H9 (cell line): ENCODE measurements around the gene SLC7A9. TPM values are rescaled to one million over a fixed set of nuclear protein-coding genes. Genes with fewer than 3 reads are reported as not detected.

Experiments used
- DNase-seq: peaks from one replicate; pipeline ENCODE4 v3.0.0-alpha.2; 2017
- H2AFZ ChIP-seq: one replicate; pipeline ENCODE4 v1.6.1; 2013; ENCODE audit warnings: mild to moderate bottlenecking, low read length, control low read depth, moderate library complexity
- H2AK5ac ChIP-seq: 2 replicates; pipeline ENCODE4 v1.6.1; 2013; ENCODE audit warnings: low read length, control low read depth, mixed read lengths; ENCODE audit not compliant: insufficient read length
- H2BK120ac ChIP-seq: one replicate; pipeline ENCODE4 v1.6.1; 2013; ENCODE audit warnings: low read depth, mild to moderate bottlenecking, low read length, control low read depth, inconsistent platforms; ENCODE audit not compliant: poor library complexity, severe bottlenecking
- H2BK12ac ChIP-seq: 2 replicates; pipeline ENCODE4 v1.6.1; 2013; ENCODE audit warnings: low read length, control low read depth, mixed read lengths, low read depth; ENCODE audit not compliant: insufficient read length
- H2BK15ac ChIP-seq: 2 replicates; pipeline ENCODE4 v1.6.1; 2013; ENCODE audit warnings: low read depth, low read length, control low read depth
- H2BK20ac ChIP-seq: one replicate; pipeline ENCODE4 v1.6.1; 2013; ENCODE audit warnings: low read depth, mild to moderate bottlenecking, low read length, control low read depth, inconsistent platforms; ENCODE audit not compliant: poor library complexity, severe bottlenecking
- H2BK5ac ChIP-seq: 2 replicates; pipeline ENCODE4 v1.6.1; 2013; ENCODE audit warnings: low read length, control low read depth, mixed read lengths; ENCODE audit not compliant: insufficient read length
- H3K14ac ChIP-seq: 2 replicates; pipeline ENCODE4 v1.6.1; 2013; ENCODE audit warnings: low read length, control low read depth; ENCODE audit not compliant: insufficient read depth
- H3K18ac ChIP-seq: 2 replicates; pipeline ENCODE4 v1.6.1; 2013; ENCODE audit warnings: low read depth, mild to moderate bottlenecking, mixed read lengths, low read length, control low read depth; ENCODE audit not compliant: insufficient read length
- H3K23ac ChIP-seq: 2 replicates; pipeline ENCODE4 v1.6.1; 2013; ENCODE audit warnings: low read length, control low read depth, mixed read lengths, low read depth; ENCODE audit not compliant: insufficient read length
- H3K23me2 ChIP-seq: 2 replicates; pipeline ENCODE4 v1.6.1; 2013; ENCODE audit warnings: low read depth, mild to moderate bottlenecking, mixed read lengths, low read length, control low read depth; ENCODE audit not compliant: insufficient read length, poor library complexity, severe bottlenecking
- H3K27ac ChIP-seq: 2 replicates; pipeline ENCODE4 v1.5.1; 2013; ENCODE audit warnings: low read length, control low read depth, mixed read lengths, low read depth; ENCODE audit not compliant: insufficient read length
- H3K27me3 ChIP-seq: 2 replicates; pipeline ENCODE4 v1.6.1; 2013; ENCODE audit warnings: low read length, control low read depth, inconsistent platforms; ENCODE audit not compliant: insufficient read depth
- H3K4ac ChIP-seq: 2 replicates; pipeline ENCODE4 v1.6.1; 2013; ENCODE audit warnings: low read depth, mild to moderate bottlenecking, control low read depth, inconsistent platforms, low read length, moderate library complexity
- H3K4me1 ChIP-seq: 2 replicates; pipeline ENCODE4 v1.6.1; 2013; ENCODE audit warnings: low read length, control low read depth, inconsistent platforms; ENCODE audit not compliant: insufficient read depth
- H3K4me2 ChIP-seq: 2 replicates; pipeline ENCODE4 v1.6.1; 2013; ENCODE audit warnings: low read length, control low read depth, mixed read lengths; ENCODE audit not compliant: insufficient read length, insufficient read depth
- H3K56ac ChIP-seq: 2 replicates; pipeline ENCODE4 v1.6.1; 2013; ENCODE audit warnings: low read depth, mild to moderate bottlenecking, mixed read lengths, low read length, control low read depth; ENCODE audit not compliant: insufficient read length
- H3K79me1 ChIP-seq: 2 replicates; pipeline ENCODE4 v1.6.1; 2013; ENCODE audit warnings: low read depth, mild to moderate bottlenecking, moderate library complexity, low read length, control low read depth, inconsistent platforms; ENCODE audit not compliant: insufficient read depth, poor library complexity, severe bottlenecking
- H3K79me2 ChIP-seq: 2 replicates; pipeline ENCODE4 v1.6.1; 2013; ENCODE audit warnings: low read length, control low read depth, inconsistent platforms; ENCODE audit not compliant: insufficient read depth
- H3K9ac ChIP-seq: 2 replicates; pipeline ENCODE4 v1.6.1; 2013; ENCODE audit warnings: low read length, control low read depth, mixed read lengths; ENCODE audit not compliant: insufficient read length; ENCODE audit errors: extremely low read depth
- H3K9me3 ChIP-seq: one replicate; pipeline ENCODE4 v1.6.1; 2013; ENCODE audit warnings: low read depth, low read length, inconsistent platforms; ENCODE audit not compliant: control insufficient read depth
- H3T11ph ChIP-seq: one replicate; pipeline ENCODE4 v1.6.1; 2013; ENCODE audit warnings: mild to moderate bottlenecking, low read length, control low read depth, inconsistent platforms
- H4K20me1 ChIP-seq: one replicate; pipeline ENCODE4 v1.6.1; 2013; ENCODE audit not compliant: control insufficient read depth, insufficient read length, insufficient read depth
- H4K5ac ChIP-seq: 2 replicates; pipeline ENCODE4 v1.6.1; 2013; ENCODE audit warnings: low read depth, mild to moderate bottlenecking, mixed read lengths, low read length, control low read depth; ENCODE audit not compliant: insufficient read length
- H4K8ac ChIP-seq: replicated peaks from 2 replicates; pipeline ENCODE4 v1.6.1; 2013; ENCODE audit warnings: low read length, control low read depth, mixed read lengths, low read depth; ENCODE audit not compliant: insufficient read length
- H4K91ac ChIP-seq: 2 replicates; pipeline ENCODE4 v1.6.1; 2013; ENCODE audit warnings: low read depth, mild to moderate bottlenecking, moderate library complexity, mixed read lengths, low read length, control low read depth; ENCODE audit not compliant: insufficient read length
- H3K27ac Mint-ChIP-seq, 3 experiments: 2 replicates in 2 of 3; 3 replicates in 1 of 3; pipeline ENCODE4 v1.8.0; 2020 to 2021; ENCODE audit warnings: mixed read lengths in 3 of 3, mild to moderate bottlenecking in 1 of 3, moderate library complexity in 1 of 3
- H3K27me3 Mint-ChIP-seq: 2 replicates; pipeline ENCODE4 v1.8.0; 2021; ENCODE audit warnings: low read depth, mild to moderate bottlenecking, moderate library complexity, mixed read lengths
- H3K36me3 Mint-ChIP-seq, 3 experiments: 2 replicates in 2 of 3; 3 replicates in 1 of 3; pipeline ENCODE4 v1.8.0; 2020 to 2021; ENCODE audit warnings: low read depth in 3 of 3, mixed read lengths in 3 of 3; ENCODE audit not compliant: insufficient read depth in 1 of 3
- H3K4me1 Mint-ChIP-seq, 2 experiments: 2 replicates each; pipeline ENCODE4 v1.8.0; 2020; ENCODE audit warnings: mixed read lengths in 2 of 2
- H3K4me3 Mint-ChIP-seq, 2 experiments: 2 replicates in 1 of 2; 3 replicates in 1 of 2; pipeline ENCODE4 v1.8.0; 2020 to 2021; ENCODE audit warnings: mild to moderate bottlenecking in 2 of 2, mixed read lengths in 2 of 2, moderate library complexity in 1 of 2
- H3K9me3 Mint-ChIP-seq, 2 experiments: 2 replicates in 1 of 2; 3 replicates in 1 of 2; pipeline ENCODE4 v1.8.0; 2020; ENCODE audit warnings: mild to moderate bottlenecking in 2 of 2, mixed read lengths in 2 of 2, moderate library complexity in 1 of 2
- WGBS: extraction: QIAGEN DNeasy Blood & Tissue Kit; methylation state at CpG from one replicate; pipeline ENCODE4 v1.1.7; 2013; ENCODE audit warnings: missing lambda C conversion rate, low lambda C conversion rate, mixed read lengths; ENCODE audit not compliant: insufficient read length; ENCODE audit errors: extremely low coverage; 5-methylcytosine and 5-hydroxymethylcytosine counted together
- total RNA-seq: library from RNA; stranded (reverse); gene quantifications from 2 replicates; pipeline ENCODE4 v1.2.1, GENCODE V29; 2021
- TF ChIP-seq, protein P1 (sequence below): fragments of 200-600 bp; sonication (generic); conservative IDR thresholded peaks from 3 replicates; pipeline ENCODE4 v1.8.0; 2021; ENCODE audit warnings: antibody characterized with exemption, mild to moderate bottlenecking

The SLC7A9 gene
- total RNA-seq, 1 experiment from 2014 or later: not detected

DNA sequence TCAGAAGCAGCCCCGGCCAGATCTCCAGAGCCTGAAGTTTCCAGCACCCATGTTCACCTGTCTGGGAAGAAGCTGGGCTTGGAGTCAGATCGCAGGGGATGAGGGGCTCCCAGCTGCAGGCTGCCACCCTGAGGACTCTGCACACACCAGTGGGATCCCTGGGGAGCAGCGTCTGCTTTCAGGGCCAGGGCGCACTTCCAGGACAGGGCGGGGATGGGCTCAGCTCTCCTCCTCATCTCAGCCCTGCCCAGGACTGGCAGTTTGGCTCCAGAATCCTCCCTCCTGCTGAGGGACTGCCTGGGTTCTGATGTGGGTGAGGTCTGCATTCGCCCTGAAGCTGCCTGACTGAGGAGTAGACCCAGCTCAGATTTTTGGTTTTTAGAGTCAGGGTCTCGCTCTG is 3.5 kb downstream of the SLC7A9 start:
- H2AFZ ChIP-seq: no peak overlapping the region
- Mint-ChIP-seq H3K27ac (no peak overlapping the region), H3K4me3 (no peak overlapping the region), H3K36me3 (no peaks in the 10 kb centered on the region), H3K4me1 (peaks cover 0 to 5% of the 10 kb centered on the region in 2 experiments; a peak in 1 of 4 replicates), H3K9me3 (no peaks in the 10 kb centered on the region; a peak in 2 of 5 replicates), H3K27me3 (no peaks in the 10 kb centered on the region)
- H3K9me3 ChIP-seq: no peaks in the 10 kb centered on the region
- H4K91ac ChIP-seq: no peak overlapping the region
- no peaks in the 10 kb centered on the region for H3K79me1 ChIP-seq
- H3K4ac ChIP-seq: no peak overlapping the region
- no peak overlapping the region for H3K23ac ChIP-seq
- H3K23me2 ChIP-seq: no peaks in the 10 kb centered on the region
- H2BK20ac ChIP-seq: no peak overlapping the region
- no peak overlapping the region for H4K8ac ChIP-seq
- H4K5ac ChIP-seq: no peak overlapping the region
- TF ChIP-seq, protein P1, sequence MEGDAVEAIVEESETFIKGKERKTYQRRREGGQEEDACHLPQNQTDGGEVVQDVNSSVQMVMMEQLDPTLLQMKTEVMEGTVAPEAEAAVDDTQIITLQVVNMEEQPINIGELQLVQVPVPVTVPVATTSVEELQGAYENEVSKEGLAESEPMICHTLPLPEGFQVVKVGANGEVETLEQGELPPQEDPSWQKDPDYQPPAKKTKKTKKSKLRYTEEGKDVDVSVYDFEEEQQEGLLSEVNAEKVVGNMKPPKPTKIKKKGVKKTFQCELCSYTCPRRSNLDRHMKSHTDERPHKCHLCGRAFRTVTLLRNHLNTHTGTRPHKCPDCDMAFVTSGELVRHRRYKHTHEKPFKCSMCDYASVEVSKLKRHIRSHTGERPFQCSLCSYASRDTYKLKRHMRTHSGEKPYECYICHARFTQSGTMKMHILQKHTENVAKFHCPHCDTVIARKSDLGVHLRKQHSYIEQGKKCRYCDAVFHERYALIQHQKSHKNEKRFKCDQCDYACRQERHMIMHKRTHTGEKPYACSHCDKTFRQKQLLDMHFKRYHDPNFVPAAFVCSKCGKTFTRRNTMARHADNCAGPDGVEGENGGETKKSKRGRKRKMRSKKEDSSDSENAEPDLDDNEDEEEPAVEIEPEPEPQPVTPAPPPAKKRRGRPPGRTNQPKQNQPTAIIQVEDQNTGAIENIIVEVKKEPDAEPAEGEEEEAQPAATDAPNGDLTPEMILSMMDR: no peak
- WGBS: no CpG with 5 or more reads among the region's 7 CpGs
- H3K4me2 ChIP-seq: no peak overlapping the region
- no peaks in the 10 kb centered on the region for H3K4me1 ChIP-seq
- no peak overlapping the region for H2BK12ac ChIP-seq
- H4K20me1 ChIP-seq: no peaks in the 10 kb centered on the region
- no peak overlapping the region for H2BK15ac ChIP-seq
- H3K79me2 ChIP-seq: no peaks in the 10 kb centered on the region
- no peaks in the 10 kb centered on the region for H3K27me3 ChIP-seq
- H3K18ac ChIP-seq: no peak overlapping the region
- no peak overlapping the region for H2BK120ac ChIP-seq
- H3T11ph ChIP-seq: no peak overlapping the region
- H2AK5ac ChIP-seq: no peak overlapping the region
- H2BK5ac ChIP-seq: no peak overlapping the region
- H3K9ac ChIP-seq: no peak overlapping the region
- H3K27ac ChIP-seq: no peak overlapping the region
- no peak for DNase-seq
- no peak overlapping the region for H3K14ac ChIP-seq
- H3K56ac ChIP-seq: no peak overlapping the region
